GM18505 (cell line): ENCODE results near the gene HCFC1R1.

Experiments used
- ATAC-seq: cut with Tn5 transposase; IDR thresholded peaks from one replicate; pipeline ENCODE4 v1.9.1; 2021; ENCODE audit not compliant: unreplicated experiment
- POLR2A ChIP-seq: IDR thresholded peaks from 4 replicates; pipeline ENCODE4 v1.6.1; 2011; ENCODE audit warnings: borderline replicate concordance; ENCODE audit not compliant: insufficient read depth, insufficient read length; ENCODE audit errors: extremely low read depth

HCFC1R1 gene

GRCh38 chr16:3051009-3051408 lies 27.3 kb upstream of the HCFC1R1 start:
- no peak for TF ChIP-seq POLR2A
- ATAC-seq, result no peak

GRCh38 chr16:3050487-3050886 lies 26.7 kb upstream of the HCFC1R1 start:
- TF ChIP-seq POLR2A, result no peak
- no peak for ATAC-seq

GRCh38 chr16:3049921-3050481 lies 26.3 kb upstream of the HCFC1R1 start:
- no peak for ATAC-seq
- no peak for TF ChIP-seq POLR2A

- ATAC-seq, result no peak
- no peak for TF ChIP-seq POLR2A
These were observed 23.6 kb upstream of the HCFC1R1 start for GRCh38 chr16:3047387-3047720.

GRCh38 chr16:3046641-3047386 lies 23.1 kb upstream of the HCFC1R1 start:
- no peak for ATAC-seq
- no peak for TF ChIP-seq POLR2A

- TF ChIP-seq POLR2A, result no peak
- no peak for ATAC-seq
These were observed 22.3 kb upstream of the HCFC1R1 start, which contains the start of gene MMP25 for GRCh38 chr16:3045758-3046640. Gene MMP25 (plus strand): TSS chr16:3046561. CDS start chr16:3046918, 357 bp downstream.

- no peak for TF ChIP-seq POLR2A
- no peak for ATAC-seq
These were observed 21.0 kb upstream of the HCFC1R1 start for GRCh38 chr16:3044708-3045107.

- TF ChIP-seq POLR2A, result no peak
- ATAC-seq, result no peak
These were observed 18.6 kb upstream of the HCFC1R1 start for GRCh38 chr16:3042376-3042775.

GRCh38 chr16:3038896-3039295 lies 15.2 kb upstream of the HCFC1R1 start:
- no peak for ATAC-seq
- TF ChIP-seq POLR2A, result no peak

GRCh38 chr16:3038256-3038655 lies 14.5 kb upstream of the HCFC1R1 start:
- no peak for ATAC-seq

GRCh38 chr16:3036726-3037315 lies 13.1 kb upstream of the HCFC1R1 start, which contains the start of gene BICDL2:
Gene BICDL2 (minus strand): TSS chr16:3036944. CDS start chr16:3035496, 1,448 bp downstream.
- TF ChIP-seq POLR2A, result no peak
- ATAC-seq, result no peak

More at GRCh38 chr16:3038256-3038655, 14.5 kb upstream of the HCFC1R1 start:
- TF ChIP-seq POLR2A, result no peak

- ATAC-seq, result no peak
- no peak for TF ChIP-seq POLR2A
These were observed 12.4 kb upstream of the HCFC1R1 start for GRCh38 chr16:3035972-3036725.

GRCh38 chr16:3035289-3035971 lies 11.7 kb upstream of the HCFC1R1 start:
- no peak for ATAC-seq
- no peak for TF ChIP-seq POLR2A

- ATAC-seq, result no peak
- TF ChIP-seq POLR2A, result no peak
These were observed 8.9 kb upstream of the HCFC1R1 start for GRCh38 chr16:3032624-3033023.
